ENCODE results near the gene SETD1A. TPM values are rescaled to one million over a fixed set of nuclear protein-coding genes. Genes with fewer than 3 reads are reported as not detected.

Gene SETD1A
- polyA plus RNA-seq, 4 donors = 15.3 to 23.3 (median 18.6) TPM

GRCh38 chr16:30996985-30997724 is 39.6 kb downstream of the SETD1A start:
- DNase-seq (ENCODE audit: low read depth in 4 of 4, low spot score in 2 of 4) = no peak

- no peak for DNase-seq (ENCODE audit: low read depth in 4 of 4, low spot score in 2 of 4)
These were observed 40.5 kb downstream of the SETD1A start for GRCh38 chr16:30997725-30998711.

GRCh38 chr16:30998852-30999761 is 41.6 kb downstream of the SETD1A start:
- DNase-seq (ENCODE audit: low read depth in 4 of 4, low spot score in 2 of 4) = no peak

GRCh38 chr16:31000671-31001382 is 43.3 kb downstream of the SETD1A start:
- DNase-seq (ENCODE audit: low read depth in 4 of 4, low spot score in 2 of 4) = no peak

GRCh38 chr16:31001507-31002249 is 44.1 kb downstream of the SETD1A start:
- DNase-seq (ENCODE audit: low read depth in 4 of 4, low spot score in 2 of 4) = no peak

- no peak for DNase-seq (ENCODE audit: low read depth in 4 of 4, low spot score in 2 of 4)
These were observed 44.7 kb downstream of the SETD1A start for GRCh38 chr16:31002250-31002700.

GRCh38 chr16:31002862-31003341 is 45.3 kb downstream of the SETD1A start:
- DNase-seq (ENCODE audit: low read depth in 4 of 4, low spot score in 2 of 4) = no peak

GRCh38 chr16:31003744-31004143 is 46.2 kb downstream of the SETD1A start:
- DNase-seq (ENCODE audit: low read depth in 4 of 4, low spot score in 2 of 4) = no peak

GRCh38 chr16:31004658-31005057 is 47.1 kb downstream of the SETD1A start:
- no peak for DNase-seq (ENCODE audit: low read depth in 4 of 4, low spot score in 2 of 4)

GRCh38 chr16:31005350-31006085 is 48.0 kb downstream of the SETD1A start:
- DNase-seq (ENCODE audit: low read depth in 4 of 4, low spot score in 2 of 4) = no peak

- no peak for DNase-seq (ENCODE audit: low read depth in 4 of 4, low spot score in 2 of 4)
These were observed 48.5 kb downstream of the SETD1A start for GRCh38 chr16:31006086-31006385.

- DNase-seq (ENCODE audit: low read depth in 4 of 4, low spot score in 2 of 4) = no peak
These were observed 49.0 kb downstream of the SETD1A start for GRCh38 chr16:31006589-31006988.

- DNase-seq (ENCODE audit: low read depth in 4 of 4, low spot score in 2 of 4) = no peak
These were observed 50.1 kb downstream of the SETD1A start for GRCh38 chr16:31007684-31008083.

GRCh38 chr16:31008149-31008548 is 50.6 kb downstream of the SETD1A start:
- no peak for DNase-seq (ENCODE audit: low read depth in 4 of 4, low spot score in 2 of 4)

- DNase-seq (ENCODE audit: low read depth in 4 of 4, low spot score in 2 of 4) = no peak
These were observed 51.0 kb downstream of the SETD1A start for GRCh38 chr16:31008551-31008950.

GRCh38 chr16:31009120-31009519 is 51.6 kb downstream of the SETD1A start:
- no peak for DNase-seq (ENCODE audit: low read depth in 4 of 4, low spot score in 2 of 4)

- no peak for DNase-seq (ENCODE audit: low read depth in 4 of 4, low spot score in 2 of 4)
These were observed 52.5 kb downstream of the SETD1A start for GRCh38 chr16:31009894-31010584.

Data from left renal cortex interstitium (tissue), 4 donors.